Measurements from ENCODE around the gene UBQLNL. TPM values are rescaled to one million over a fixed set of nuclear protein-coding genes. Genes with fewer than 3 reads are reported as not detected.

UBQLNL gene
- total and polyA plus RNA-seq, 3 donors from 2014 or later, result 8.8 to 42.8 (median 38.7) TPM

DNA sequence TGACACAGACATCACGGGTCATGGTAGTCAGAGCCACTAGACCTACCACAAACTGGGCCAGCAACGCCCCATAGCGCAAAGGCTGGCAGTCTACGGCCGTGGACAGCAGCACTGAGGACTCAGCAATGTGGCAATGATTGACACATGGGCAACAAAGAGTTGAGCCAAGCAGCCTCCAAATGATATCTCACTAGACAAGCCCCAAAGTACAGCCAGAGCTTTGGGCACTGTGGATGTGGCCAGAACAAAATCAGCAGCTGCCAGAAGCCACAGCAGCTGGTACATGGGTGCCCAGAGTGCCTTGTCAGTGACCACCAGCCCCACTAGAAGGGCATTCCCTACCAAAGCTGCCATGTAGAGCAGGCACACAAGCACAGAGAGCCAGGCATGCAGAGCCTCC, 11.2 kb upstream of the UBQLNL start:
- Histone ChIP-seq H3K4me3 (no peak overlapping the region), H3K27me3 (no peaks in the 10 kb centered on the region), H3K4me1 (no peaks in the 10 kb centered on the region), H3K27ac (no peak overlapping the region), H3K36me3 (ENCODE audit: low read depth, missing control alignments) (no peaks in the 10 kb centered on the region), H3K9me3 (no peaks in the 10 kb centered on the region)
- TF ChIP-seq, protein P1, sequence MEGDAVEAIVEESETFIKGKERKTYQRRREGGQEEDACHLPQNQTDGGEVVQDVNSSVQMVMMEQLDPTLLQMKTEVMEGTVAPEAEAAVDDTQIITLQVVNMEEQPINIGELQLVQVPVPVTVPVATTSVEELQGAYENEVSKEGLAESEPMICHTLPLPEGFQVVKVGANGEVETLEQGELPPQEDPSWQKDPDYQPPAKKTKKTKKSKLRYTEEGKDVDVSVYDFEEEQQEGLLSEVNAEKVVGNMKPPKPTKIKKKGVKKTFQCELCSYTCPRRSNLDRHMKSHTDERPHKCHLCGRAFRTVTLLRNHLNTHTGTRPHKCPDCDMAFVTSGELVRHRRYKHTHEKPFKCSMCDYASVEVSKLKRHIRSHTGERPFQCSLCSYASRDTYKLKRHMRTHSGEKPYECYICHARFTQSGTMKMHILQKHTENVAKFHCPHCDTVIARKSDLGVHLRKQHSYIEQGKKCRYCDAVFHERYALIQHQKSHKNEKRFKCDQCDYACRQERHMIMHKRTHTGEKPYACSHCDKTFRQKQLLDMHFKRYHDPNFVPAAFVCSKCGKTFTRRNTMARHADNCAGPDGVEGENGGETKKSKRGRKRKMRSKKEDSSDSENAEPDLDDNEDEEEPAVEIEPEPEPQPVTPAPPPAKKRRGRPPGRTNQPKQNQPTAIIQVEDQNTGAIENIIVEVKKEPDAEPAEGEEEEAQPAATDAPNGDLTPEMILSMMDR (IDR thresholded peaks at IDR 0.05), result no peak
- TF ChIP-seq POLR2A (IDR thresholded peaks at IDR 0.05), result no peak
- intact Hi-C loops (cut with DNase I; ENCODE audit: low total_unique reads), result no loop called here
- 88 to 96% methylated on average over 4 to 5 of the region's 5 CpGs for WGBS, 2 donors
- no peak for DNase-seq

DNA sequence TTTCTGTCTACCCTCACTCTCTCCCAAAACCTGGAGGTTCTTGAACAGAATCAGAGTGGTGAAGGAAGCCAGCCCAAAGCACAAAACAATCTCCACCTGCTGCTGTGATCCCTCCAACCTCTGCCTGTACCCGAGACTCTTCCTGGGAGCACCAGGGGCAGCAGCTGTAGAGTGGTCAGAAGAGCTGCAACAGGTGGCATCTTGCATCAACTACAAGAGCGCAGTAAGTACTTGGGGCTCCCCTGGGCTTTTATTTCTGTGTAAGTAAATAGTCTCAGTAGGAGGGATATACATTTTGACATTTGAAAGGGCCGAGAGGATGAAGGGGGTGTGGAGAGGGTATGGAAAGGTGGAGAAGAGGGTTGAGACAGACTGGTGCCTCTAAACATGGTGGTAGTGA, 8.3 kb upstream of the UBQLNL start:
- H3K27ac ChIP-seq, result no peak overlapping the region
- H3K9me3 ChIP-seq, result no peaks in the 10 kb centered on the region
- 83 to 86% methylated on average over 3 of the region's 3 CpGs for WGBS, 2 donors
- intact Hi-C loops (cut with DNase I; ENCODE audit: low total_unique reads), result no loop called here
- H3K4me3 ChIP-seq, result no peak overlapping the region
- TF ChIP-seq, protein P1 (IDR thresholded peaks at IDR 0.05), result no peak
- no peak for TF ChIP-seq POLR2A (IDR thresholded peaks at IDR 0.05)
- H3K36me3 ChIP-seq (ENCODE audit: low read depth, missing control alignments), result no peaks in the 10 kb centered on the region
- H3K4me1 ChIP-seq, result no peaks in the 10 kb centered on the region
- no peak for DNase-seq
- H3K27me3 ChIP-seq, result no peaks in the 10 kb centered on the region

DNA sequence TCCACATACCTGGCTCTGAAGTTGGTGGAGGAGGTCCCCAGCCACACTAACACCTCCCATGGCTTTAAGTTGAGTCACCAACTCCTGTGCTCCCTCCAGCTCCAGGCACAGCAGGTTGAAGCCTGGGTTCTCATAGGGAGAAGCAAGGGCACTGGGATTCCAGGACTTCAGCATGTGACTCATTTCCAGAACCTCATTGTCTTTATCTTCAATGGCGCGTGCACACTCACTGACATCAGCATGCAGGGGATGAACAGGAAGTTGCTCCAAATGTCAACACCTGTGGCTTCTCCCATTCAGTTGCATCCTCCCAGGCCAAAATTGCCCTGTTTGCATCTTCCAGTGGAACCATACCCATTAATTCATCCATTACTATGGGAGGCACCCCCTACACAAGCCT, 5.8 kb upstream of the UBQLNL start:
- TF ChIP-seq POLR2A (IDR thresholded peaks at IDR 0.05), result no peak
- TF ChIP-seq, protein P1 (IDR thresholded peaks at IDR 0.05), result no peak
- Histone ChIP-seq H3K4me1 (no peaks in the 10 kb centered on the region), H3K9me3 (no peaks in the 10 kb centered on the region), H3K36me3 (ENCODE audit: low read depth, missing control alignments) (no peaks in the 10 kb centered on the region), H3K27me3 (no peaks in the 10 kb centered on the region), H3K27ac (no peak overlapping the region), H3K4me3 (no peak overlapping the region)
- DNase-seq, result no peak
- intact Hi-C loops (cut with DNase I; ENCODE audit: low total_unique reads), result no loop called here
- 92 to 98% methylated on average over 2 of the region's 2 CpGs for WGBS, 2 donors

DNA sequence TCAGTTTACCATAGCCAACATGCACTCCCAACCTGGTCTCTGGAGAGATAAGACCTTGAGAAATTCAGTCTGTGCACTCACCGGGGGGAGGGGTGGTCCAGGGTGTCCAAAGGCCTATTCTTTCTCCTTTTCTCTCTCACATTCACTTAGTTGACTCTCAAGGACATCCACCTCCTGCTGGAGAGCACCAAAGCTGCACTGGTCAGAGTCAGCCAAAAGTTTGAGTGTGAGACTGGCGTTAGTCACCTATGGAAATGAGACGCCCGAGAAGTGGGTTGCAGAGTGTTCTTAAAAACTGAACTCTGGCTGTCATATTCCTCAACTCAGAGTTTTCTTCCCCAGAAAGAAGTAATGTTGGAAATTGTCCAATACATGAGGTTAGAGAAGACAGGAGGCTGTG, 5.0 kb upstream of the UBQLNL start:
- H3K36me3 ChIP-seq (ENCODE audit: low read depth, missing control alignments), result no peaks in the 10 kb centered on the region
- H3K27me3 ChIP-seq, result no peaks in the 10 kb centered on the region
- H3K27ac ChIP-seq, result no peak overlapping the region
- WGBS, 2 donors, result 90 to 98% methylated on average over 4 of the region's 4 CpGs
- DNase-seq, result no peak
- H3K9me3 ChIP-seq, result no peaks in the 10 kb centered on the region
- H3K4me1 ChIP-seq, result no peaks in the 10 kb centered on the region
- no peak overlapping the region for H3K4me3 ChIP-seq
- intact Hi-C loops (cut with DNase I; ENCODE audit: low total_unique reads), result no loop called here
- TF ChIP-seq POLR2A (IDR thresholded peaks at IDR 0.05), result no peak
- TF ChIP-seq, protein P1 (IDR thresholded peaks at IDR 0.05), result no peak

DNA sequence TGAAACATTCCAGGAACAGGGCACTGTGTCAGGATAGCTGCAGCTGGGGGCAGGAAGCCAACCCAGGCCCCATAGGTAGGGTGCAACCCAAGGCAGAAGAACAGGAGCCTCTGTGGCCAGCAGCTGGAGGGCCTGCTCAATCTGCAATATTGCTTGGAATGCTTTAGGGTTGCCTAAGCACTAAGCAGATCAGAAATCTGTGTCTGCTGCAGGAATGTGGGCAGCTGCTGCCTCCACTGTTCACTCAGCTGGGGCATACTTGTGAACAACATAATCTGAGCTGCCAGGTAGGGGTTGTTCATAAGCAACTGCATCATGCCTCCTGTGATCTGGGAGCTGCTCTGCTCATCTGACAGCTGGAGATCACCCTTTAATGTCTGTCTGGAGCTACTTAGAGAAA, 1.7 kb downstream of the UBQLNL start:
- Histone ChIP-seq H3K9me3 (no peaks in the 10 kb centered on the region), H3K4me3 (no peak overlapping the region), H3K36me3 (ENCODE audit: low read depth, missing control alignments) (no peaks in the 10 kb centered on the region), H3K4me1 (no peaks in the 10 kb centered on the region), H3K27ac (no peak overlapping the region), H3K27me3 (no peaks in the 10 kb centered on the region)
- TF ChIP-seq, protein P1 (IDR thresholded peaks at IDR 0.05), result no peak
- no peak for TF ChIP-seq POLR2A (IDR thresholded peaks at IDR 0.05)
- intact Hi-C loops (cut with DNase I; ENCODE audit: low total_unique reads), result no loop called here
- no peak for DNase-seq

Measured in testis (tissue), 3 donors.